HEK293 (cell line): ENCODE results near the gene FOXA2.

Experiments
- ATF2 ChIP-seq: fragments of 450-650 bp; formaldehyde crosslinking; IDR thresholded peaks from 2 replicates; pipeline ENCODE4 v1.5.1; 2016; ENCODE audit warnings: missing biosample characterization, missing genetic modification characterization, low read depth
- CTCF ChIP-seq: fragments of 450-650 bp; formaldehyde crosslinking; IDR thresholded peaks from 2 replicates; pipeline ENCODE4 v1.5.1; 2016; ENCODE audit warnings: missing biosample characterization, missing genetic modification characterization
- REST ChIP-seq: fragments of 450-650 bp; formaldehyde crosslinking; IDR thresholded peaks from 2 replicates; pipeline ENCODE4 v1.5.1; 2016; ENCODE audit warnings: missing biosample characterization, missing genetic modification characterization
- YY1 ChIP-seq: fragments of 450-650 bp; formaldehyde crosslinking; IDR thresholded peaks from 2 replicates; pipeline ENCODE4 v1.5.1; 2018; ENCODE audit warnings: missing biosample characterization, missing genetic modification characterization
- ZBTB17 ChIP-seq: fragments of 450-650 bp; formaldehyde crosslinking; IDR thresholded peaks from 2 replicates; pipeline ENCODE4 v1.5.1; 2016; ENCODE audit warnings: missing biosample characterization, missing genetic modification characterization
- ZBTB20 ChIP-seq: fragments of 450-650 bp; formaldehyde crosslinking; IDR thresholded peaks from 2 replicates; pipeline ENCODE4 v1.5.1; 2016; ENCODE audit warnings: missing biosample characterization, missing genetic modification characterization
- ZNF138 ChIP-seq: fragments of 450-650 bp; formaldehyde crosslinking; IDR thresholded peaks from 2 replicates; pipeline ENCODE4 v1.5.1; 2016; ENCODE audit warnings: missing biosample characterization, missing genetic modification characterization, borderline replicate concordance
- ZNF274 ChIP-seq, 2 experiments: fragments of 200-500 bp in 1 of 2; fragments of 450-650 bp in 1 of 2; sonication (Bioruptor generic) in 1 of 2; formaldehyde crosslinking in 1 of 2; IDR thresholded peaks; 2 replicates each; pipeline versions ENCODE4 v1.5.1 to v1.6.1; 2014 to 2016; ENCODE audit warnings: borderline replicate concordance in 1 of 2, inconsistent platforms in 1 of 2, low read length in 1 of 2, missing biosample characterization in 1 of 2, missing genetic modification characterization in 1 of 2
- ZNF394 ChIP-seq: fragments of 450-650 bp; formaldehyde crosslinking; IDR thresholded peaks from 2 replicates; pipeline ENCODE4 v1.5.1; 2016; ENCODE audit warnings: missing biosample characterization, missing genetic modification characterization, mild to moderate bottlenecking, moderate library complexity, borderline replicate concordance
- ZNF777 ChIP-seq: fragments of 450-650 bp; formaldehyde crosslinking; IDR thresholded peaks from 2 replicates; pipeline ENCODE4 v1.5.1; 2017; ENCODE audit warnings: missing biosample characterization, missing genetic modification characterization, borderline replicate concordance

- no peak for TF ChIP-seq ZNF138 (tag by site-specific recombination)
- no peak for TF ChIP-seq CTCF
- no peak for TF ChIP-seq ZNF394 (tag by site-specific recombination)
- TF ChIP-seq ZBTB17 (tag by site-specific recombination), result no peak
- no peak for TF ChIP-seq ZNF777 (tag by site-specific recombination)
- TF ChIP-seq ATF2 (tag by site-specific recombination), result no peak
- TF ChIP-seq ZBTB20 (tag by site-specific recombination), result no peak
- no peak for TF ChIP-seq ZNF274 (IDR thresholded peaks at IDR 0.05; ENCODE audit: low read length)
- no peak for TF ChIP-seq ZNF274 (tag by site-specific recombination; IDR thresholded peaks at IDR 0.05; ENCODE audit: borderline replicate concordance)
- no peak for TF ChIP-seq YY1 (tag by site-specific recombination)
- TF ChIP-seq REST (tag by site-specific recombination), result no peak
These were observed 51.8 kb downstream of the FOXA2 start for GRCh38 chr20:22532598-22532997.
